Smooth muscle cell (in vitro differentiated cells): ENCODE data around the gene C19orf47. TPM values are rescaled to one million over a fixed set of nuclear protein-coding genes. Genes with fewer than 3 reads are reported as not detected.

Experiments
- DNase-seq: peaks from one replicate; lab custom pipeline; 2025; ENCODE audit not compliant: unreplicated experiment; lab: John Stamatoyannopoulos, UW
- H2AFZ ChIP-seq: fragments of 200-600 bp; sonication (generic); 2 replicates; pipeline ENCODE4 v1.6.0; 2016; ENCODE audit warnings: antibody characterized with exemption, low read depth, mild to moderate bottlenecking
- H3F3A ChIP-seq: fragments of 200-600 bp; sonication (generic); 2 replicates; pipeline ENCODE4 v1.6.0; 2017; ENCODE audit warnings: antibody characterized with exemption, low read depth
- H3K27ac ChIP-seq: fragments of 200-600 bp; sonication (generic); 2 replicates; pipeline ENCODE4 v1.5.1; 2016; ENCODE audit warnings: low read depth, mild to moderate bottlenecking
- H3K27me3 ChIP-seq: fragments of 200-600 bp; sonication (generic); 2 replicates; pipeline ENCODE4 v1.6.1; 2016; ENCODE audit warnings: low read depth, mild to moderate bottlenecking
- H3K36me3 ChIP-seq: fragments of 200-600 bp; sonication (generic); 2 replicates; pipeline ENCODE4 v1.5.1; 2016; ENCODE audit warnings: low read depth
- H3K4me1 ChIP-seq: fragments of 200-600 bp; sonication (generic); 2 replicates; pipeline ENCODE4 v1.5.1; 2016; ENCODE audit warnings: low read depth
- H3K4me2 ChIP-seq: fragments of 200-600 bp; sonication (generic); 2 replicates; pipeline ENCODE4 v1.6.0; 2016; ENCODE audit warnings: mild to moderate bottlenecking
- H3K4me3 ChIP-seq: fragments of 200-600 bp; sonication (generic); 2 replicates; pipeline ENCODE4 v1.5.1; 2016; ENCODE audit warnings: mild to moderate bottlenecking
- H3K79me2 ChIP-seq: fragments of 200-600 bp; sonication (generic); 2 replicates; pipeline ENCODE4 v1.6.0; 2016; ENCODE audit warnings: low read depth, mild to moderate bottlenecking
- H3K9ac ChIP-seq: fragments of 200-600 bp; sonication (generic); 2 replicates; pipeline ENCODE4 v1.6.0; 2016; ENCODE audit warnings: low read depth
- H3K9me3 ChIP-seq: fragments of 200-600 bp; sonication (generic); replicated peaks from 2 replicates; pipeline ENCODE4 v1.5.1; 2016; ENCODE audit warnings: low read depth
- H4K20me1 ChIP-seq: fragments of 200-600 bp; sonication (generic); 2 replicates; pipeline ENCODE4 v1.6.0; 2016; ENCODE audit warnings: low read depth
- CTCF ChIP-seq: fragments of 200-600 bp; sonication (generic); IDR thresholded peaks from 2 replicates; pipeline ENCODE4 v1.5.1; 2017; ENCODE audit warnings: borderline replicate concordance, mild to moderate bottlenecking, antibody characterized with exemption; ENCODE audit not compliant: insufficient read depth, poor library complexity, severe bottlenecking
- WGBS: methylation state at CpG from one replicate; pipeline ENCODE4 v1.1.7; 2016; ENCODE audit warnings: low lambda C conversion rate; 5-methylcytosine and 5-hydroxymethylcytosine counted together
- polyA plus RNA-seq: library from polyadenylated mRNA; unstranded; fragments of >200 nt; fragmentation: Nextera tagmentation; extraction: Ambion mirVana; gene quantifications from 2 replicates; pipeline ENCODE4 v1.2.1, GENCODE V29; 2016
- total RNA-seq: library from RNA; depleted of rRNA; stranded (reverse); fragments of >200 nt; gene quantifications from 2 replicates; pipeline ENCODE4 v1.2.3, GENCODE V29; 2014

C19orf47 gene
- total and polyA plus RNA-seq, 2 experiments from 2014 or later = 6.3 to 9.3 TPM

GRCh38 chr19:40317338-40317737 lies 30.9 kb downstream of the C19orf47 start:
- no peaks in the 10 kb centered on the region for H3K79me2 ChIP-seq
- H3K9me3 ChIP-seq = no peaks in the 10 kb centered on the region
- H3K9ac ChIP-seq = no peak overlapping the region
- no peak for TF ChIP-seq CTCF
- WGBS = 98% methylated on average over 7 of the region's 7 CpGs
- H3F3A ChIP-seq = no peaks in the 10 kb centered on the region
- H3K27ac ChIP-seq = no peak overlapping the region
- no peak overlapping the region for H3K4me3 ChIP-seq
- H3K27me3 ChIP-seq = no peaks in the 10 kb centered on the region
- no peaks in the 10 kb centered on the region for H4K20me1 ChIP-seq
- no peak overlapping the region for H2AFZ ChIP-seq
- no peaks in the 10 kb centered on the region for H3K4me1 ChIP-seq
- no peaks in the 10 kb centered on the region for H3K36me3 ChIP-seq
- no peak overlapping the region for H3K4me2 ChIP-seq
- DNase-seq = no peak

- Histone ChIP-seq H3K4me1 (no peaks in the 10 kb centered on the region), H3K4me3 (no peak overlapping the region), H3K4me2 (no peak overlapping the region), H3K36me3 (no peaks in the 10 kb centered on the region), H3K9me3 (no peaks in the 10 kb centered on the region), H3K9ac (no peak overlapping the region), H3K79me2 (no peaks in the 10 kb centered on the region), H3K27me3 (no peaks in the 10 kb centered on the region), H4K20me1 (no peaks in the 10 kb centered on the region), H3F3A (no peaks in the 10 kb centered on the region), H3K27ac (no peak overlapping the region), H2AFZ (no peak overlapping the region)
- DNase-seq = no peak
- 96% methylated on average over 5 of the region's 5 CpGs for WGBS
- TF ChIP-seq CTCF = no peak
Observed at GRCh38 chr19:40315812-40316470, 32.3 kb downstream of the C19orf47 start.

GRCh38 chr19:40314656-40315055 lies 33.5 kb downstream of the C19orf47 start:
- 89% methylated on average over 2 of the region's 2 CpGs for WGBS
- no peak overlapping the region for H3K4me3 ChIP-seq

More at GRCh38 chr19:40314656-40315055, 33.5 kb downstream of the C19orf47 start:
- H4K20me1 ChIP-seq = no peaks in the 10 kb centered on the region
- no peaks in the 10 kb centered on the region for H3K36me3 ChIP-seq
- H3K4me2 ChIP-seq = no peak overlapping the region
- no peak for TF ChIP-seq CTCF
- H3K9me3 ChIP-seq = no peaks in the 10 kb centered on the region
- no peak overlapping the region for H3K27ac ChIP-seq
- no peaks in the 10 kb centered on the region for H3K79me2 ChIP-seq
- no peaks in the 10 kb centered on the region for H3K4me1 ChIP-seq
- no peak overlapping the region for H3K9ac ChIP-seq
- no peak overlapping the region for H2AFZ ChIP-seq
- H3K27me3 ChIP-seq = no peaks in the 10 kb centered on the region
- no peak for DNase-seq
- no peaks in the 10 kb centered on the region for H3F3A ChIP-seq
